NCI-H146 (cell line): ENCODE results near the gene IGSF8.

ENCODE experiments used
- DNase-seq: peaks from one replicate; lab custom pipeline; 2025; lab: John Stamatoyannopoulos, UW

The IGSF8 gene

GRCh38 chr1:160104486-160104885 lies 6.1 kb upstream of the IGSF8 start:
- no peak for DNase-seq

- no peak for DNase-seq
Observed at GRCh38 chr1:160103658-160104408, 5.4 kb upstream of the IGSF8 start.

- DNase-seq: no peak
Observed at GRCh38 chr1:160101717-160102522, 3.5 kb upstream of the IGSF8 start.

- peak; percentile 66 for DNase-seq
Observed at GRCh38 chr1:160101037-160101716, 2.8 kb upstream of the IGSF8 start.

GRCh38 chr1:160099716-160100375 lies 1.4 kb upstream of the IGSF8 start:
- no peak for DNase-seq

GRCh38 chr1:160098852-160099561 lies 588 bp upstream of the IGSF8 start:
- DNase-seq: peak; percentile 97

GRCh38 chr1:160097151-160097910 lies 1.1 kb downstream of the IGSF8 start:
- DNase-seq: no peak

GRCh38 chr1:160096274-160097116 lies 1.9 kb downstream of the IGSF8 start:
- DNase-seq: no peak

- DNase-seq: peak; percentile 47
Observed at GRCh38 chr1:160095382-160096105, 2.9 kb downstream of the IGSF8 start.

GRCh38 chr1:160094806-160095205 lies 3.6 kb downstream of the IGSF8 start:
- DNase-seq: no peak

GRCh38 chr1:160094291-160094625 lies 4.2 kb downstream of the IGSF8 start:
- DNase-seq: no peak

GRCh38 chr1:160093624-160094290 lies 4.7 kb downstream of the IGSF8 start:
- DNase-seq: no peak

- no peak for DNase-seq
Observed at GRCh38 chr1:160093069-160093395, 5.4 kb downstream of the IGSF8 start.

- DNase-seq: no peak
Observed at GRCh38 chr1:160092366-160093068, 5.9 kb downstream of the IGSF8 start.

GRCh38 chr1:160091666-160092223 lies 6.7 kb downstream of the IGSF8 start:
- no peak for DNase-seq

- no peak for DNase-seq
Observed at GRCh38 chr1:160090760-160091159, 7.7 kb downstream of the IGSF8 start.

- no peak for DNase-seq
Observed at GRCh38 chr1:160089883-160090282, 8.5 kb downstream of the IGSF8 start.

GRCh38 chr1:160087118-160087662 lies 11.2 kb downstream of the IGSF8 start:
- DNase-seq: no peak
